ENCODE measurements around the gene NUBP2.
"Not testable (repeated sequence)": the region's sequence is repeated elsewhere in the genome, so short reads cannot be mapped to it uniquely, and the experiment has no call there.

The NUBP2 gene

GRCh38 chr16:1787056-1787321 lies 4.2 kb downstream of the NUBP2 start:
- DNase-seq: no peak

DNA sequence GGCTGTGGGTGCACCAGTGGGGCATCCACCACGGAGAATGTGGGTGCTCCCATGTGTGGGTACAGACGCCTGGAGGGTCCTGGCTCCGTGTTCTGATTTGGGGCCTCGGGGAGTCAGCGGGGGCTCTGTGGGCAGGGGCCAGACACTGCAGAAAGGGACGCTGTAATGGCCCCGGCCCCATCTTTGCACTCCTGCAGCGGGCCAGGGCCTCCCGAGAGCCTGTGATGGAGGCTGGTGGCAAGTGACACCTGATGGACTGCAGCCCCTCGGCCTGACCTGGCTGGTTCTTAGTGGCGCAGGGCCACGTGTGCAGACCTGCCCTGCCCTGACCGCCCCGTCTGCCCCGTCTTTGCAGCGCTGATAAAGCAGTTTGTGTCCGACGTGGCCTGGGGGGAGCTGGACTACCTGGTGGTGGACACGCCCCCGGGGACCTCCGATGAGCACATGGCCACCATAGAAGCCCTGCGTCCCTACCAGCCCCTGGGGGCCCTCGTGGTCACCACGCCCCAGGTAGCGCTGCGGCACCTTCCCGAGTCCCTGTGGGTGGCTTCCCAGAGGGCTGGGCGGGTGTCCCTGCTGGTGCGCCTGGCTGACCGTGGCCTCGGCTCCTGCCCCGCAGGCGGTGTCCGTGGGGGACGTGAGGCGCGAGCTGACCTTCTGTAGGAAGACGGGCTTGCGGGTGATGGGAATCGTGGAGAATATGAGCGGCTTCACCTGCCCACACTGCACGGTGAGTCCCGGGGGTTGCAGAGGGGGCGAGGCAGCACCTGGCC lies 4.7 kb downstream of the NUBP2 start:
- DNase-seq: no peak

DNA sequence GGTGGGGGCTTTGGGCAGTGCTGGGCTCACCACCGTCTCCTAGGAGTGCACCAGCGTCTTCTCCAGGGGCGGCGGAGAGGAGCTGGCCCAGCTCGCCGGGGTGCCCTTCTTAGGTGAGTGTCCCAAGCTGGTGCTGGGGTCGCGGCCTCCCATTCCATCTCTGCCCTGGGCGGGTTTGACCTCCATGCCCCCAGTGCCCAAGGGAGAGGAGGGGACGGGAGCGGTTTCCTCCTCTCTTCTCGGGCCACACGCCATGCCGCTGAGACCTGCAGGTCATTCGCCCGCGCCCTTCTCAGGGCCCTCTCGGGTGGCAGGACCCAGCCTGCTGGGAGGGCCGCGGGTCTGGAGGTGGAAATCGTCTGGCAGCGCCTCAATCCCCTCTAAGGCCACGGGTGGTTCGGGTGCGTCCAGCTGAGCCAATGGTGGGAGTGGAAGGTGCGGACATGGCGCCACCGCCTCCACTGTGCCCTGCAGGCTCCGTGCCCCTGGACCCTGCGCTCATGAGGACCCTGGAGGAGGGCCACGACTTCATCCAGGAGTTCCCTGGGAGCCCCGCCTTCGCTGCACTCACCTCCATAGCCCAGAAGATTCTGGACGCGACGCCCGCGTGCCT lies 5.4 kb downstream of the NUBP2 start:
- DNase-seq: no peak

GRCh38 chr16:1788708-1789100 lies 5.9 kb downstream of the NUBP2 start:
- no peak for DNase-seq

DNA sequence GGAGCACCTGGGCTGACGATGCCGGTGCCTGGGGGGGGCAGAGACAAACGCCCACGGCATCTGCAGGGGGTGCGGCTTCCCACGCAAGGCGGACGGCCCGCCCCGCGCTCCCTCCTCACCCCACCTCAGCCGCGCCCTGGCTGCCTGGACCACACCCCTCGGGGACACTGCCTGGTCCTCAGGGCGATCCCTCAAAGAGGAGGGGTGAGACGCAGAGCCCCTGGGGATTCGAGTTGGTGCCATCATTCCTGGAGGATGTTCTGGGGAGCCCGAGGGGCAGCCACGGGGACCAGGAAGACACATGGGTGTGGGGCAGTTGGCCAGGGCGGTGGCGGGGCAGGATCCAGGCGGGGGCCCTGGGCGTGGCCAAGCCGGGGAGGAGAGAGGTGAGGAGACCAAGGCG lies 6.9 kb downstream of the NUBP2 start:
- DNase-seq: no peak

DNA sequence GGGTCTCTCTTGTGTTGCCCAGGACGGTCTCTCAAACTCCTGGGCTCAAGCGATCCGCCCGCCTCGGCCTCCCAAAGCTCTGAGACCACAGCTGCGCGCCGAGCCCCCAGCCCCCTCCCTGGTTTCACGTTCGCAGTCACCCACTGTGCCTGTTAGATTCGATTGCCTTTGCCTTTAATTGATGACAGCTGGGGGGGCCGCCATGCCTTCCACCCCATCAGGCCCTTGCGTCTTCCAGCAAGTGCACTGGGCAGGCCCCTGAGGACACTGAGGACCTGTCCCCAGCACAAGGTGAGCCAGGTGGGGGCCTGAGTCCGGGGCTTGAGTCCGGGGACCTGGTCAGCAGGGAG lies 7.5 kb downstream of the NUBP2 start:
- no peak for DNase-seq

GRCh38 chr16:1790611-1791255 lies 8.0 kb downstream of the NUBP2 start:
- no peak for DNase-seq

DNA sequence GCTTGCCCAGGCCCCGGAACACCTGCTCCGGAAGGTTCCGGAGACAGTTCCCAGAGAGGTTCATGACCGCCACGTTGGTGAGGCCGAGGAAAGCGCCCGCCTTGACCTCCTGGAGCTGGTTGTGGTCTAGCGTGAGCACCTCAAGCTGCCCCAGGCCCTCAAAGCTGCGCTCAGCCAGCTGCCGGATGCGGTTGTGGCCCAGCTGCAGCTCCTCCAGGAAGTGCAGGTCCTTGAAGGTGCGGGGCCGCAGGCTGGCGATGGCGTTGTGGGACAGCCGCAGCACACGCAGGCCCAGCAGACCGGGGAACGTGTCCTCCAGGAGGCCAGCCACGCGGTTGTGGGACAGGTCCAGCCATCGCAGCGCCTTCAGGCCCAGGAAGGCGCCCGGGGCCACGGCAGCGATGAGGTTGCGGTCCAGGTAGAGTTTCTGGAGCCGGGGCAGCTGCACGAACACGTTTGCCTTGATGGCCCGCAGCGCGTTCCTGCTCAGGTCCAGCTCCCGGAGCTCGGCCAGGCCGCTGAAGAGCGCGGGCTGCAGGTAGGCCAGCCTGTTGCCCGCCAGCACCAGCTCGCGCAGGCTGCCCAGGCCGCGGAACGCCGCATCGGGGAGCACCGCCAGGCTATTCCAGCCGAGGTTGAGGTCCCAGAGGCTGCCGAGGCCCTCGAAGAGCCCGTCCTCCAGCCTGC lies 8.6 kb downstream of the NUBP2 start:
- no peak for DNase-seq

GRCh38 chr16:1791943-1792812 lies 9.4 kb downstream of the NUBP2 start:
- DNase-seq: no peak

DNA sequence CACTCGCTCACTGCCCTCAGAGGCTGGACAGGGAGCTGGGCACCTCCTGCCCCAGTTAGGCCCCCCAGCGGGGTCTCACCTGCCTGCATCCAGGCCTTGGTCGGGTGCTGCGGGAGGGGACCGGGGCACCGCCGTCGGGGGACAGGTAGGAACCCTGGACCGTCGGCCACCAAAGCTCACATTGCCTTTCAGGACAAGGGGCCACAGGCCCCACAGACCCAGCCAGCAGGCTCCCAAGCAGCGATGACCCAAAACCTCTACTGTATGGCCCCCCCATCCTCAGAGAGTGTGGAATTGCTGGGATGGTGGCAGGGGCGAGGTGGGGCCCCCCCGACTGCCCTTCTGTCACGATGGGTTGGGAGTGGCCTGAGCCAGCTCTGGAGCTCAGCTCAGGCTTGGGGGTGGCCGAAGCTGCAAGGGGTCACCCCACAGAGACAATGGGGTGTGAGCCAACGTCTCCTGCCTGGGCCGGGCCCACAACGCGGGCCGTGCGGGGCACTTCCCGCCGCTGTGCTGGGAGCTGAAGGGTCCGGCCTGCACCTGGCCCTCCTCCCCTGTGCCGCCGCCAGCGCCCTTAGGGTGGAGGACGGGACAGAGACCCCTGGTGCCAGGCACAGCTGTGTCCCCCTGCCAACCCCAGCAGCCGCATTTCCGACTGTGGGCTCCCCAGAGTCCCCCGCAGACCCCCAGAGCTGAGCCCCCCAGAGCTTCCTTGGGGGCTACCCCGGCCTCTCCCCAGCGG lies 10.2 kb downstream of the NUBP2 start:
- DNase-seq: no peak

DNA sequence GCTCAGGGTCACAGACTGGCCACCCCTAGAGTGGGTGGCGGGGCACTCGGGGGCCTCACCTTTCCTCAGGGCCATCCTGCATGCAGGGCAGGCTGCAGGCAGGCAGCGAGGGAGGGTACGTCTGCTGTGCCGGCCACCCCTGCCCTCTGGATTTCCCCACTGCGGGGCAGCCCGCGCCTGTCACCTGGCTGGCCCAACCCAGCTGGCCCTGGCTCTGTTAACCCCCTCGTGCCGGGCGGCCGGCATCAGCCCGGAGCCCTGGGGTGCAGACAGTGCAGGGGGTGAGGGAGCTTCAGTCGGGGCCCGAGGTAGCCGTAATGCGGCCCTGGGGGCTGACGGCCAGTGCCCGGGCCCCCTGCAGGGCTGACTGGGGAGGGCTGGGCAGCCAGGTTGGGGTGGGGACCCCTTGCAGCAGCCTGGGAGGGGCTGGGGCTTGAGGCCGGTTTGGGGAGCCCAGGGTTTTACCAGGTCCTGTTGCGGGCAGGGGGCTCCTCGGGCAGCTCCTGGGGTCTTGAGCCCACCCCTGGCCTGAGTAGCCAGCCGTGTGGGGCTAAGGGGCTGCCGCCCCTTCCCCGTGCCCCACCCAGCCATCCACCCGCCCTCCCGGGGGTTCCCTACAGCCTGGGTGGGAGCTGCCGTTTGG lies 10.9 kb downstream of the NUBP2 start, which contains the start of gene IGFALS:
IGFALS (minus strand) TSS at position 128 of the 643 bp plus-strand sequence; CDS start at position 75, 53 bp downstream.
- no peak for DNase-seq

DNA sequence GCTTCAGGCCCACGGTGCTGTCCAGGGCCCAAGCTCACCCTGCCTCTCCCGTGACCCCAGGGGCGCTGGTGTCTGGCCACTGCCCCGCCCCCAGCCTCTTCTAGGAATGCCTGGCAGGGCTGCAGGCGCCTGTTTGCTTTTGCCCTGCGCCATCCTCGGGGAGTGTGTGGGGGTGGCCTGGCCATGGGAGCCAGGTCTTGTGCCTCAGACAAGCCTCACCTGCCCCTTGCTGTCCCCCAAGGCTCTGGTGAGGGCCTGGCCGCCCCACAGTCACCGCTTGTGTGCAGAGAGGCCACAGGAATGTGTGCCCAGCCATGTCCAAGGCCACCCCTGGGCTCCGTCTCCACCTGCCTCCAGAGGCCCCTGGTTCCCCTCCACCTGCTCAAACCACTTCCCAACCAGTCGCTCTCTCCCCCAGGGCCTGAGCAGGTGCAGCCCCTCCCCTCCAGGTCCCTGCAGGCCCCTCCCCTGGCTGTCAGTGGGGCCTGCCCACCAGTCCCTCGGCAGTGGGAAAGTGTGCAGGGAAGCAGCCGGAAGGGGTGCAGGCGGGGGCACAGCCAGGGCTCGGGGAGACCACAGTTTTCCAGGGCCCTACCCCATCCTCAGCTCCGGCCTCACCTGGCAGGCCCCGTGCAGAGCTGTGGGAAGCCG lies 11.6 kb downstream of the NUBP2 start:
- no peak for DNase-seq

DNA sequence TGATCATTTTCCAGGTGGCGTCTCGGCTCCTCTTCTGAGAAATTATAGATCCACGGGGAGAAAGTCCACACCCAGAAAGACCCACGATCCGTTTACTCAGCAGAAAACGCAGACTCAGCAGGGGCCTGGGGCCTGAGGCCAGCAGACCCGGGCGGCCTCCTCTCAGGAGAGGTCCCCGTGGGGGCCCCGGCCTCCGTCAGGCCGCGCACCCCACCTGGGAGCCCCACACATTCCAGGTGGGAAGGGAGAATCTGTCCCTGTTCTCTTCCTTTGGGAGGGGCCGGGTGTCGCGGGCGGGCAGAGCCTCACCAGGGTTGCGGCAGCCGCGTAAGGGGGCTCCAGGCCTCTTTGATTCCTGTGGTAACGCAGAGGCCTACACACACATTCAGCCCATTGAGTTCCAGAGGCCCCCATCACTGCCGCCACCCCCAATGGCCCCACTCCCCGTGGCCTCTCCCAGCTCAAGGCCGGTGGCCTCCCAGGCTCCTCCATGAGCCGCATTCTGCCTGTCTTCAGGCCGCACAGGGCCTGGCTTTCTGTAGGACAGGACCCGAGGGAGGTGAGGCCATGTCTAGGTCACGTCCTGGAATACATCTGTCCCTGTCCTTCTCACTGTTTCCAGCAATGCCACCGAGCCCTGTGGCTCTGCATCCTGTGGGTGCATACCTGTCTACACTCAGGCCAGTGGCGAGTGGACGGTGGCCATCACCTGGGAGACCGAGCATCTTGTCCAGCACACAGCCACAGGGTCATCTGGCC lies 12.3 kb downstream of the NUBP2 start:
- DNase-seq: no peak

GRCh38 chr16:1799263-1799662 lies 16.5 kb downstream of the NUBP2 start:
- DNase-seq: not testable (repeated sequence)

DNA sequence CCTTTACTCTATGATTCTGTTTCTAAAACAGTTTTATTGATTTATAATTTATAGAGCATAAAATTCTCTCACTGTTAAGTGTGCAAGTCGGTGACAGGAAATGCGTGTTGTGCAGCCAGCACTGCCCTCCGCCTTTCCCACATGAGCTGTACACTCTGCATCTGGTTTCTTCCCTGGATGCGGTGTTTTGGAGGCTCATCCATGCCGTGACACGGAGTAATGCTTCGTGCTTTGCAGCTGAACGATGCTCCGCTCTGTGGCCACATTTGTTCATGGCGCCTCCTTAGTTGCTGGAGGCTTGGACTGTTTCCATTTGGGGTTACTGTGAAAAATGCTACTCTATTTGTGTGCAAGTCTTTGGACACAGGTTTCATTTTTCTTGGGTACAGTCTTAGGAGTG lies 17.9 kb downstream of the NUBP2 start:
- DNase-seq: no peak

- DNase-seq: no peak
Observed at GRCh38 chr16:1807626-1808025, 24.9 kb downstream of the NUBP2 start.

DNA sequence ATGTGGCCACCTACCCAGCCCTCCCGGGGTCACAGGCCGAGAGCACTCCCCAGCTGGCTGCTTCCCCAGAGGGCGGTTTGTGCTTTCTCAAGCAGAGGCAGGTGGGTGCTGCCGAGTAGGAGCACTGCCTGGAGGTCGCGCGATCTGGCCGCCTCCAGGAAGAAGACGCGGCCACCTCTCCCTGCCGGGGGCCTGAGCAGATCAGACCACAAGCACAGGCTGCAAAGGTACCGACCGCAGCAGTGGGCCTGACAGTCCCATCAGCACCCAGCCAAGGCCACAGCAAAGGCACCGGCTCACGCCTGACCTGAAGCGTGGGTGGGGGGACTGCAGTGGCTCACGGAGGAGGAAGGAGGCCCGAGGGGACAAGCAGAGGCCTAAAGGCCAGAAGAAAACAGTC lies 25.9 kb downstream of the NUBP2 start:
- no peak for DNase-seq

GRCh38 chr16:1809281-1809801 lies 26.6 kb downstream of the NUBP2 start:
- no peak for DNase-seq

DNA sequence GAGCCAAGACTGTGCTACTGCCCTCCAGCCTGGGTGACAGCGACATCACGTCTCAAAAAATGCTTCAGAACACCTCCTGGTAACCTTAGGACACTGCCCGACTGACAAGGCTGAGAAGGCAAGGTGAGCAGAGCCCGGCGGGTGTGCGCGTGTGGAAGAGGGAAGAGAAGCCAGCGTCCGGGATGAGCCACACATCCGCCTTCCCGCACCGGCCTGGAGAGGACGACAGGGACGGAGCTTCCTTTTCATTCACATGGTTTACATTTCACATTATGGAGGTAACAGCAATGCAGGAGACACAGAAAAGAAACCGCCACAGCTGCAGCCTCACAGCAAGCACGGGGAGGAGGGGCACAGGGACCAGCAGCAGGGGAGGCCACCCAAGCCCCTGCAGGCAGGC lies 27.3 kb downstream of the NUBP2 start:
- no peak for DNase-seq

DNA sequence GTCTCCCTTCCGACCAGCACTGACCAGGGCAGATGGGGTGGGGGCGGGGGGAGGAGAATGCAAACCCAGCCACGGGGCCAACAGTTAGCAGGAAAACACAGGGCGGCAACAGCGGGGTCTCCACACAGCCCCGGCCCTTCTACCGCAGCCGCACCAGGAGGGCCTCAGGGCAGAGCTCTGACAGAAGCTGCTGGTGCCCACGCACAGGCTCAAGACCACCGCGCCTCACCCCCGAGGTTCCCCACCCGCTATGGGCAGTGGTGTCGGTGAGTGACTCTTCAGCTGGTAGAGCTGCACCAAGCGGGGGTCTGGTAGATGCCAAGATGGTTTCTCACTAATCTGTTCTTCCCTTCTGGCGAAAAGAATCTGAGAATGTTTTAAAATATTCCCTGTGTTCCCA lies 27.8 kb downstream of the NUBP2 start:
- DNase-seq: no peak
